Measurements from ENCODE around the gene NRG3.

- TF ChIP-seq CTCF (conservative IDR thresholded peaks at IDR 0.05; ENCODE audit: low read length) (no peak), EZH2phosphoT487 (IDR thresholded peaks at IDR 0.05; ENCODE audit: borderline replicate concordance, low read depth, low read length) (no peak)
Observed at GRCh38 chr10:82294874-82295378, 419.9 kb downstream of the NRG3 start.
